ENCODE data around the gene CTRB1.

- TF ChIP-seq, protein P1, sequence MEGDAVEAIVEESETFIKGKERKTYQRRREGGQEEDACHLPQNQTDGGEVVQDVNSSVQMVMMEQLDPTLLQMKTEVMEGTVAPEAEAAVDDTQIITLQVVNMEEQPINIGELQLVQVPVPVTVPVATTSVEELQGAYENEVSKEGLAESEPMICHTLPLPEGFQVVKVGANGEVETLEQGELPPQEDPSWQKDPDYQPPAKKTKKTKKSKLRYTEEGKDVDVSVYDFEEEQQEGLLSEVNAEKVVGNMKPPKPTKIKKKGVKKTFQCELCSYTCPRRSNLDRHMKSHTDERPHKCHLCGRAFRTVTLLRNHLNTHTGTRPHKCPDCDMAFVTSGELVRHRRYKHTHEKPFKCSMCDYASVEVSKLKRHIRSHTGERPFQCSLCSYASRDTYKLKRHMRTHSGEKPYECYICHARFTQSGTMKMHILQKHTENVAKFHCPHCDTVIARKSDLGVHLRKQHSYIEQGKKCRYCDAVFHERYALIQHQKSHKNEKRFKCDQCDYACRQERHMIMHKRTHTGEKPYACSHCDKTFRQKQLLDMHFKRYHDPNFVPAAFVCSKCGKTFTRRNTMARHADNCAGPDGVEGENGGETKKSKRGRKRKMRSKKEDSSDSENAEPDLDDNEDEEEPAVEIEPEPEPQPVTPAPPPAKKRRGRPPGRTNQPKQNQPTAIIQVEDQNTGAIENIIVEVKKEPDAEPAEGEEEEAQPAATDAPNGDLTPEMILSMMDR (conservative IDR thresholded peaks at IDR 0.05; ENCODE audit: low read depth, low read length): no peak
- no peak for TF ChIP-seq EZH2 (IDR thresholded peaks at IDR 0.05; ENCODE audit: borderline replicate concordance, low read depth, low read length, poor library complexity, severe bottlenecking)
These were observed 29.4 kb downstream of the CTRB1 start for GRCh38 chr16:75248142-75248535.
